ENCODE results near the gene FLAD1. TPM values are rescaled to one million over a fixed set of nuclear protein-coding genes. Genes with fewer than 3 reads are reported as not detected.

Gene FLAD1
- total and polyA plus RNA-seq, 2 of the 8 experiments (the other 6 are each of a cell fraction or from before 2014, with no cell fraction given) = 104 to 143 TPM

- no peak for TF ChIP-seq KDM1A (IDR thresholded peaks at IDR 0.05; ENCODE audit: borderline replicate concordance, low read length)
Observed at GRCh38 chr1:155009742-155010141, 26.6 kb downstream of the FLAD1 start (continued).

Measured in H1 (cell line).